Endothelial cell (in vitro differentiated cells): ENCODE measurements around the gene HOXA10. TPM values are rescaled to one million over a fixed set of nuclear protein-coding genes. Genes with fewer than 3 reads are reported as not detected.

Source experiments
- DNase-seq: peaks from one replicate; pipeline ENCODE4 v3.0.0; 2021; ENCODE audit warnings: low spot score
- H3K27ac Mint-ChIP-seq: one replicate; pipeline ENCODE4 v1.8.0; 2021; ENCODE audit warnings: mixed read lengths, inconsistent platforms; ENCODE audit not compliant: unreplicated experiment
- H3K27me3 Mint-ChIP-seq: one replicate; pipeline ENCODE4 v1.8.0; 2021; ENCODE audit warnings: mild to moderate bottlenecking, moderate library complexity, mixed read lengths, inconsistent platforms; ENCODE audit not compliant: unreplicated experiment
- H3K36me3 Mint-ChIP-seq: one replicate; pipeline ENCODE4 v1.8.0; 2021; ENCODE audit warnings: mild to moderate bottlenecking, low read depth, mixed read lengths, inconsistent platforms; ENCODE audit not compliant: unreplicated experiment
- H3K4me1 Mint-ChIP-seq: one replicate; pipeline ENCODE4 v1.8.0; 2021; ENCODE audit warnings: mild to moderate bottlenecking, mixed read lengths, inconsistent platforms; ENCODE audit not compliant: unreplicated experiment
- H3K4me3 Mint-ChIP-seq: one replicate; pipeline ENCODE4 v1.8.0; 2021; ENCODE audit warnings: mild to moderate bottlenecking, mixed read lengths, inconsistent platforms; ENCODE audit not compliant: unreplicated experiment
- H3K9me3 Mint-ChIP-seq: one replicate; pipeline ENCODE4 v1.8.0; 2021; ENCODE audit warnings: mixed read lengths, inconsistent platforms; ENCODE audit not compliant: unreplicated experiment
- total RNA-seq: library from RNA; stranded (reverse); fragmentation: NEBNext Ultra II Directional; extraction: Animal tissue kit (Norgen Biotek cat#: 25700); gene quantifications from one replicate; pipeline ENCODE4 v1.2.1, GENCODE V29; 2021; ENCODE audit not compliant: unreplicated experiment
- TF ChIP-seq, protein P1 (sequence below): fragments of 200-600 bp; sonication (generic); IDR thresholded peaks from one replicate; pipeline ENCODE4 v1.5.0; 2021; ENCODE audit warnings: antibody characterized with exemption; ENCODE audit not compliant: unreplicated experiment

The HOXA10 gene
- total RNA-seq, 1 donor from 2014 or later: not detected

GRCh38 chr7:27148756-27149641 is 25.1 kb downstream of the HOXA10 start:
- Mint-ChIP-seq H3K36me3 (peaks cover 4% of the 10 kb centered on the region), H3K4me1 (peaks cover 24% of the 10 kb centered on the region), H3K27ac (no peak overlapping the region), H3K27me3 (peaks cover 58% of the 10 kb centered on the region), H3K9me3 (no peaks in the 10 kb centered on the region), H3K4me3 (no peak overlapping the region)
- TF ChIP-seq, protein P1, sequence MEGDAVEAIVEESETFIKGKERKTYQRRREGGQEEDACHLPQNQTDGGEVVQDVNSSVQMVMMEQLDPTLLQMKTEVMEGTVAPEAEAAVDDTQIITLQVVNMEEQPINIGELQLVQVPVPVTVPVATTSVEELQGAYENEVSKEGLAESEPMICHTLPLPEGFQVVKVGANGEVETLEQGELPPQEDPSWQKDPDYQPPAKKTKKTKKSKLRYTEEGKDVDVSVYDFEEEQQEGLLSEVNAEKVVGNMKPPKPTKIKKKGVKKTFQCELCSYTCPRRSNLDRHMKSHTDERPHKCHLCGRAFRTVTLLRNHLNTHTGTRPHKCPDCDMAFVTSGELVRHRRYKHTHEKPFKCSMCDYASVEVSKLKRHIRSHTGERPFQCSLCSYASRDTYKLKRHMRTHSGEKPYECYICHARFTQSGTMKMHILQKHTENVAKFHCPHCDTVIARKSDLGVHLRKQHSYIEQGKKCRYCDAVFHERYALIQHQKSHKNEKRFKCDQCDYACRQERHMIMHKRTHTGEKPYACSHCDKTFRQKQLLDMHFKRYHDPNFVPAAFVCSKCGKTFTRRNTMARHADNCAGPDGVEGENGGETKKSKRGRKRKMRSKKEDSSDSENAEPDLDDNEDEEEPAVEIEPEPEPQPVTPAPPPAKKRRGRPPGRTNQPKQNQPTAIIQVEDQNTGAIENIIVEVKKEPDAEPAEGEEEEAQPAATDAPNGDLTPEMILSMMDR: no peak
- no peak for DNase-seq

- Mint-ChIP-seq H3K27me3 (peaks cover 52% of the 10 kb centered on the region), H3K9me3 (no peaks in the 10 kb centered on the region), H3K4me1 (peaks cover 21% of the 10 kb centered on the region), H3K27ac (no peak overlapping the region), H3K4me3 (peak overlapping the region; percentile 56), H3K36me3 (peaks cover 4% of the 10 kb centered on the region)
- TF ChIP-seq, protein P1: no peak
- DNase-seq: no peak
These were observed 25.9 kb downstream of the HOXA10 start for GRCh38 chr7:27148031-27148755.

DNA sequence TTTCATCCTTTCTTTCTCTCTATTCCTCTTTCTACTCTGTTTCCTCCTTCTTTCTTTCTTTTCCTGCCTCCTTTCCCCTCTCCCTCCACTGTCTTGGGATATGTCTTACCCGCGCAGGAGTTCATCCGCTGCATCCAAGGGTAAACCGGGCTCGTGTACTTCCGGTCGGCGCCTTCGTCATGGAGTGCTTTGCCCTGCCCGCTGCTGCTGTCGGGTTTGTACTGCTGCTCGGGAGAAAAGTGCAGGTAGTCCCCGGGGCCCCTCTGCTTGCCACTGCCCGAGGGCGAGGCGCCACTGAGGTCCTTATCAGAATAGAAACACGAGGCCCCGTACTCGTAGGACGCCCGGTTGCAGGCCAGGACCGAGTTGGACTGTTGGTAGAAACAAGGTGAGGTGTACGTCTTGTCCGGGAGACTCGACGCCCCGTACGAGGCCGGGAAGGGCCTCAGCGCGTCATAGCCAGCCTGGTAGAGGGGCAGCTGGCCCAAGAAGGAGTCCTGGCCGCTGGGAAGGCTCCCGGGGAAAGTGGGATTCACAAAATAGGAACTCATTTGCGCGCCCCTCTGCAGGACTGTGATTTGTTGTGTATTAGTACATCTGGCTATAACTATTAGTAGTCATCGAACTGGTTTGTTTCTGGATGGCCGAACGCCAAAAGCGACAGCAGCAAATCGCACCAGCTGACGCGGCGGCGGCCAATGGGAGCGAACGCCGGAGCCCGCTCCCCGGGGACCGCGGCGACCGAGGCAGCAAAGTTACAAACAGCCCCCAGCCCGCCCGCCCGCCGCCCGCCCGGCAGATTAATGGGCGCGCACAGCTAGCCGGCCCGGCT is 26.7 kb downstream of the HOXA10 start, which contains the start of gene HOXA6:
TSS of gene HOXA6 (minus strand) at position 576 of the 832 bp plus-strand sequence. CDS start at position 551, 25 bp downstream.
- peaks cover 26% of the 10 kb centered on the region for H3K4me1 Mint-ChIP-seq
- no peaks in the 10 kb centered on the region for H3K9me3 Mint-ChIP-seq
- peak within 1 kb of the TSS; percentile 56 for H3K4me3 Mint-ChIP-seq

DNA sequence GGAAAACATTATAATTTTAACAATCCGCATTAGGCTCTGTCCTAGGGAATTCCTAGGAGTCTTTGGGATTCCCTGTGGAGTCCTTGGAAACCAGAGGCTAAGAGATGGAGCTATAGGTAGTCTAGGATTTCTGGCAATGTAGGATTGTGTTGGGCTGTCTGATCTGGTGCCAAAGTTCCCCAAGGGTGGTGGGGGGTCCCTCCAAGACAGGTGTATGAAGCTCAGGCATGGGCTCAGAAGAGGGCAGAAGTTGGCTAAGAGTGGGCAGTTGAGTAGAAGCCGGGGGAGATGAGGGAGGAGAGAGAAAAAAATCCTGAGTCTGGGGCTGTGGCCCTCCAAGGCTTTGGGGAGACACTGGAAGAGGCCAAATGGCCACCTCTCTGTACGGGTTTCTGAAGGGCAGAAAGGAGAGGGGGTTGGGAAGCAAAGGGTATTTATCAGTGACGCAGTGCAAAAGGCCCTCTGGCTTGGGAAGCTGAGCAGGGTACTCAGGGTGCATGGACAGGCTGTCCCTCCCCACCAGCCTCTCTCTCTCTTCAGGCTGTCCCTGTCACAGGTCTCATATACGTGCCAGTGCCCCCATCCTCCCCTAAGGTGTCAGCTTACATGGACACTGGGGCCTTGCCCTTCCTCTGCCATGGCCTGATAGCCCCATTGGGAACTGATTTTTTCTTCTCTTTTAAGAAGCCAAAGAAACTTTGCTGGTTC is 27.5 kb downstream of the HOXA10 start:
- no peak overlapping the region for H3K4me3 Mint-ChIP-seq
- peaks cover 28% of the 10 kb centered on the region for H3K4me1 Mint-ChIP-seq
- no peaks in the 10 kb centered on the region for H3K9me3 Mint-ChIP-seq
- TF ChIP-seq, protein P1: no peak
- H3K27ac Mint-ChIP-seq: no peak overlapping the region
- H3K36me3 Mint-ChIP-seq: peaks cover 4% of the 10 kb centered on the region
- no peak for DNase-seq
- H3K27me3 Mint-ChIP-seq: peaks cover 53% of the 10 kb centered on the region

More for the DNA sequence above, 26.7 kb downstream of the HOXA10 start, which contains the start of gene HOXA6:
- peaks cover 4% of the 10 kb centered on the region for H3K36me3 Mint-ChIP-seq
- H3K27ac Mint-ChIP-seq: no peak within 1 kb of the TSS
- no peak for DNase-seq
- TF ChIP-seq, protein P1: no peak
- peaks cover 56% of the 10 kb centered on the region for H3K27me3 Mint-ChIP-seq
